IPS DF 4.7 (cell line): ENCODE results near the gene REXO5.
"Not testable (repeated sequence)": the region's sequence is repeated elsewhere in the genome, so short reads cannot be mapped to it uniquely, and the experiment has no call there.

Experiments
- DNase-seq: peaks from one replicate; pipeline ENCODE4 v3.0.0-alpha.2; 2013; ENCODE audit warnings: low spot score; ENCODE audit errors: extremely low read depth

REXO5 gene

DNA sequence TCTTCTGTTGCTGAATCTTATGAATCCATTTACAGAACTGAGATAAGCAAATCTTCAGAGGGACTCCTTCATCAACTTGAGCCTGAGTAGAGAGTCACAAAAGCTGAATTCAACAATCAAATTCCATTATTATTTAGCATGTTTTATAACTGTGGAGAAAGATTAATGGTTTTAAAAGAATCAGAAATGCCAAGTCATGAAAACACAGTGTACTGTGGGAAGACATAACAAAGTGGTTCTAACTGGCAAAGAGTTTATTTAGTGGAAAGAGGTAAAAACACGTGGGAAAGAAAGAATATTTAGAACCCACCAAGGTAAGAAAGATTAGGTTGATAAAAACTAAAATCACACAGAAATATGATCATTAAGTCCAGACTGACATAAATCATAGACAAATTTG, 5.0 kb upstream of the REXO5 start:
- no peak for DNase-seq

- DNase-seq: no peak
Observed at GRCh38 chr16:20803192-20803560, 3.2 kb upstream of the REXO5 start.

DNA sequence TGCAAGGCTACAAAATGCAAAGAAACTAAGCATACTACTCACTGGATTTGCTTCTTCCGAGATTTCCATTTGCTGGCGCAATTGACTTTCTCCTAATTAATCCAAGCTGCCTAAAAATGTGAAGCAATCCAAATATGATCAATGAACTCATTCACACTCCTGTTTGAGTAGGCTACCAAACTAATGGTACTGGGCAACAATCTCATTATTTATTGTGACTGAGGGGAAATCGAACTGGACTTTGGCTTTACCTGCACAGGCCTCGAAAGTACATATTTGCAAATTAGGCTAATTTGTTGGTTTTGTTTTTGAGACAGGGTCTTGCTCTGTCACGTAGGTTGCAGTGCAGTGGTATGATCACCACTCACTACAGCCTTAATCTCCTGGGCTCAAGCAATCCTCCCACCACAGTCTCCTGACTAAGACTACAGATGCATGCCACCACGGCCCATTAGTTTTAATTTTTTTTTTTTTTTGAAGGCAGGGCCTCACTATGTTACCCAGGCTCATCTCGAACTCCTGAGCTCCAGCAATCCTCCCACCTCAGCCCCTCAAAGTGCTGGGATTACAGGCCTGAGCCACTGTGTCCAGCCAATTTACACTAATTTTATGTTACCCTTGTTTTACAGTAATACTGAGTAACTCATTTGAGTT, 2.6 kb upstream of the REXO5 start:
- DNase-seq: no peak

- not testable (repeated sequence) for DNase-seq
Observed at GRCh38 chr16:20805684-20806167, 601 bp upstream of the REXO5 start.

DNA sequence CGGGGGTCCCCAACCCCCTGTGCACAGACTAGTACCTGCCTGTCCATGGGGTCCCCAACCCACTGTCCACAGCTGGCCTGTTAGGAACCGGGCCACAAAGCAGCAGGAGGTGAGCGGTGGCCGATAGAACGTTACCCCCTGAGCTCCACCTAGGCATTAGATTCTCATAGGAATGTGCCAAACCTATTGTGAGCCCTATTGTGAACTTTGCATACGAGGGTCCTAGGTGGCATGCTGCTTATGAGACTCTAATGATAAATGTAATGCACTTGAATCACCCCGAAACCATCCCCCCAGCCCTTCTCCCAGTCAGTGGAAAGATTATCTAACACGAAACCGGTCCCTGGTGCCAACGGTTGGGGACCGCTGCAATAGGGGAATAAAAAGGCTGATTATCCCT, 1.5 kb downstream of the REXO5 start:
- DNase-seq: no peak

DNA sequence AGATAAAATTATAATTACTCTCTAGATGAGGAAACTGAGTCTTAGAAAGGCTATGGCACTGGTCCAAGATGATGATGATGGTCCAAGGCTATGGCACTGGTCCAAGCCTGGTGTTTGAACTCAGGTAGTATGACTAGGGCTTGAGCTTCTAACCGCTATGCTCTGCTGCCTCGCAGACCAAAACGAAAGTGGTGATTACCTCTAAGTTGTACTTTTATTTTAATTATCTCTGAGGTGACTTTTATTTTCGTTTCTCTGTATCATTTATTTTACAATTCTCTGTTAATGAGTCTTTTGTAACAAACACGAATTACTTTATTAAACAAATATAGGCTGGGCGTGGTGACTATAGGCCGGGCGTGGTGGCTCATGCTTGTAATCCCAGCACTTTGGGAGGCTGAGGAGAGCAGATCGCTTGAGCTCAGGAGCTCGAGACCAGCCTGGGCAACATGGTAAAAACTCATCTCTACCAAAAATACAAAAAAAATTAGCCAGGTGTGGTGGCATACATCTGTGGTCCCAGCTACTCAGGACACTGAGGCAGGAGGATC, 5.6 kb downstream of the REXO5 start:
- DNase-seq: no peak

GRCh38 chr16:20812510-20812909, 6.2 kb downstream of the REXO5 start:
- DNase-seq: no peak

- DNase-seq: no peak
Observed at GRCh38 chr16:20814784-20815183, 8.5 kb downstream of the REXO5 start.

GRCh38 chr16:20818929-20819585, 12.7 kb downstream of the REXO5 start:
- no peak for DNase-seq

DNA sequence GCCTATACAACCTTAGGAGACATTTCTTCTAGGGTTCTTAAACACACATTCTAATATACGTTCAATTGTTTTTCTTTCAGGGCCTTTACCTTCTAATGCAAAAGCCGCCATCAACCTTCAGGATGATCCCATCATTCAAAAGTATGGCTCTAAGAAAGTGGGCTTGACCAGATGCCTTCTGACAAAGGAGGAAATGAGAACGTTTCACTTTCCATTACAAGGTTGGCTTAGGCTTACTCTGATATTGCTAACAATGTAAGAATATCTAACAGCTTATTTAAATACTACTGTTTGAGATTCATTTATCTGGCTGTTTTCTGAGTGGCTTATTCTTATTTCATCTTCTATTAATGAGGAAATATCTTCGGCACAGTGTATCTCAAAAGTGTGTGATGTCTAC, 15.4 kb downstream of the REXO5 start:
- no peak for DNase-seq

GRCh38 chr16:20822521-20823325, 16.4 kb downstream of the REXO5 start:
- no peak for DNase-seq

- no peak for DNase-seq
Observed at GRCh38 chr16:20826039-20826566, 19.8 kb downstream of the REXO5 start.

DNA sequence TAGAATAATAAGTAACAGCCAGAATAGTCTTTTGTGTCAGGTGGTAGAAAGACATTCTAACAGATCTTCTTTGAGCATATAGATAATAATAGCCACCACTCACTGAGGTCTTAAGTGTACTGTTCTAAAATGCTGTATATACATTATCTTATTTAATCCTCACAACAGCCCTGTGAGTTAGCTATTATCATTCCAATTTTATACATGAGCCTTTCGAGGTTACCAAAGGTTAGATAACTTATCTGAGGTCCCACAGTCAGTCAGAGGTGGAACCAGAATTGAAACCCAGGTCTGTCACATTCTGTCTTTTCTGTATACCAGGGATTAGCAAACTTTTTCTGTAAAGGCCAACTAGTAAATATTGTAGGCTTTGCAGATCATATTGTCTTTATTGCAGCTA, 23.2 kb downstream of the REXO5 start:
- DNase-seq: no peak

DNA sequence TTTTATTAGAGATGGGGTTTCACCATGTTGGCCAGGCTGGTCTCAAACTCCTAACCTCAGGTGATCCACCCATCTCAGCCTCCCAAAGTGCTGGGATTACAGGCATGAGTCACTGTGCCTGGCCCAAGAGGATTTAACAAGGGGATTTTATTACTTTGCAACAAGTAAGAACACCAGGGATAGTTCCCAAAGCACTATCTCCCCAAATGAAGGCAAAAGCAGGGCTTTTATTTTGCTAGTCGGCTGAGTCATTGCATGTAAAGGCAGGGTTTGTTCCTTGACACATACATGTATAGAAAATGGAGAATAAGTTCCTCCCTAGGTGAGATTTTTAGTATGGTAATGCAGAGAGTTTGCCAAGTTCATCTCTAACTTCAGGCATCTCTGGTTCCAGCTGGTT, 24.0 kb downstream of the REXO5 start:
- no peak for DNase-seq

- DNase-seq: no peak
Observed at GRCh38 chr16:20833086-20833485, 26.8 kb downstream of the REXO5 start.

DNA sequence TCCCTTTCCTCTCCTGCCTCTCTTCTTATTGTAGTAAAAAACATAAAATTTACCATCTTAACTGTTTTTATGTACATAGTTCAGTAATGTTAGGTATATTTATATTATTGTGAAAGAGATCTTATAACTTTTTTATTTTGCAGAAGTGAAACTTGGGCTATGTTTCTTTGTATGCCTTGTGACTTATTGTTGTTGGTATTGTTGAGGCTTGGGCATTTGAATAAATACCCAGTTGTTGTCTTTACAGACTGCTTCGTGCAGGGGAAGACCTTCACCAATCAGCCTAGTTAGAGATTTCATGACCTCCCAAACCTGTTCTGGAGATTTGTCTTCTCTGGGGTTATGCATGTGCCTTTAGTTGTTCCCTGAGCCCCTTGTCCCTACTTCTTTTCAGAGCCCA, 31.9 kb downstream of the REXO5 start:
- no peak for DNase-seq

GRCh38 chr16:20839504-20839903, 33.2 kb downstream of the REXO5 start:
- DNase-seq: no peak

DNA sequence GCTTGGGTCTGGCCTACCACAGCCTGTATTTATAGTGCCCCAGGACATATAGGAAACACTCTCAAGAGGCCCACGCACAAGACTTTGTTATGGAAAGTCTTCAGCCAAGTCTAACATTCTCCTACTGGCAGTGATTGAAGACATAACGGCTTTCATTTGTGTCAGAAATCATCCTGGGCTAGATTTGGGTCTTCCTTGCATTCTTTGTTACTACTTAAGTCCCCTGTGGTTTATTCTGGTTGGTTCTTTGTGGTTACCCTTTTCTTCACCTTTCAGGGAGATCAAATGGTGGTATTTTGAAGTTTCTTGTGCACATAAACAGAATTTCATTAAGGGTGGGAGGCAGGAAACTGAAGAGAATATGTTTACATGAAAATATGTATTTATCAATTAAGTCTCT, 37.7 kb downstream of the REXO5 start:
- no peak for DNase-seq

DNA sequence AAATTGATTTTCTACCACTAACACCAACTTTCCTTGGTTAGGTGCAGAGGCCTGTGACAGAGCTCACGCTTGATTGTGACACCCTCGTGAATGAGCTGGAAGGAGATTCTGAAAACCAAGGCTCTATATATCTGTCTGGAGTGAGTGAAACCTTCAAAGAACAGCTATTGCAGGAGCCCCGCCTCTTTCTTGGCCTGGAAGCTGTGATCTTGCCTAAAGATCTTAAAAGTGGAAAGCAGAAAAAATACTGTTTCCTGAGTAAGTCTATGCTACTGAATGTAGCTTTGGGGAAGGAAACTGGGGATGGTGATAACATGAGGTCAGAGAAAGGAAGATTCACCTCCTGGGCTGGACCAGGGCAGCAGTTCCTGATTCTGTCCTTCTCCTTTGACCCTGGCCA, 38.3 kb downstream of the REXO5 start:
- DNase-seq: no peak

GRCh38 chr16:20846030-20846429, 39.7 kb downstream of the REXO5 start:
- no peak for DNase-seq

- no peak for DNase-seq
Observed at GRCh38 chr16:20846551-20846950, 40.2 kb downstream of the REXO5 start.

GRCh38 chr16:20847550-20847949, 41.2 kb downstream of the REXO5 start:
- DNase-seq: no peak
